HG02588 (cell line): ENCODE data around the gene CALHM6.
"Not testable (repeated sequence)": the region's sequence is repeated elsewhere in the genome, so short reads cannot be mapped to it uniquely, and the experiment has no call there.

Experiments
- ATAC-seq: cut with Tn5 transposase; IDR thresholded peaks from one replicate; pipeline ENCODE4 v1.9.1; 2021; ENCODE audit warnings: mild to moderate bottlenecking, moderate library complexity; ENCODE audit not compliant: unreplicated experiment

The CALHM6 gene

GRCh38 chr6:116475141-116475540, 14.0 kb downstream of the CALHM6 start:
- ATAC-seq: no peak

GRCh38 chr6:116476002-116476678, 15.0 kb downstream of the CALHM6 start:
- ATAC-seq: peak; percentile 100

- no peak for ATAC-seq
These were observed 21.6 kb downstream of the CALHM6 start for GRCh38 chr6:116482780-116483179.

- no peak for ATAC-seq
These were observed 22.4 kb downstream of the CALHM6 start for GRCh38 chr6:116483616-116484015.

GRCh38 chr6:116485559-116486184, 24.5 kb downstream of the CALHM6 start:
- ATAC-seq: no peak

- no peak for ATAC-seq
These were observed 30.6 kb downstream of the CALHM6 start for GRCh38 chr6:116491610-116492330.

GRCh38 chr6:116492331-116493067, 31.3 kb downstream of the CALHM6 start:
- ATAC-seq: no peak

- ATAC-seq: not testable (repeated sequence)
These were observed 34.0 kb downstream of the CALHM6 start for GRCh38 chr6:116495161-116495560.

- no peak for ATAC-seq
These were observed 36.0 kb downstream of the CALHM6 start for GRCh38 chr6:116497113-116497676.

GRCh38 chr6:116500969-116501433, 39.8 kb downstream of the CALHM6 start:
- ATAC-seq: no peak

GRCh38 chr6:116507324-116507723, 46.1 kb downstream of the CALHM6 start:
- no peak for ATAC-seq

GRCh38 chr6:116508527-116508926, 47.4 kb downstream of the CALHM6 start:
- no peak for ATAC-seq

GRCh38 chr6:116511424-116512110, 50.4 kb downstream of the CALHM6 start, which contains the start of gene CALHM5:
TSS of gene CALHM5 (plus strand) at chr6:116511639. CDS start at chr6:116511697, 58 bp downstream.
- no peak for ATAC-seq

GRCh38 chr6:116512111-116512559, 51.0 kb downstream of the CALHM6 start:
- ATAC-seq: peak; percentile 62

- no peak for ATAC-seq
These were observed 51.6 kb downstream of the CALHM6 start for GRCh38 chr6:116512734-116513133.
